Fibroblast of the aortic adventitia (primary cell): ENCODE data around the gene TMED4. TPM values are rescaled to one million over a fixed set of nuclear protein-coding genes. Genes with fewer than 3 reads are reported as not detected.
A peak's percentile ranks its signal among the peaks of the same experiment; 100 is the strongest.
"Not testable (repeated sequence)": the region's sequence is repeated elsewhere in the genome, so short reads cannot be mapped to it uniquely, and the experiment has no call there.

ENCODE experiments used
- DNase-seq: peaks from one replicate; pipeline ENCODE4 v3.0.0-alpha.2; 2010; ENCODE audit warnings: low read depth
- H3K4me3 ChIP-seq: 2 replicates; pipeline ENCODE4 v1.5.1; 2011; ENCODE audit warnings: low read depth, mild to moderate bottlenecking, control low read depth, low read length, moderate library complexity
- CTCF ChIP-seq: IDR thresholded peaks from 2 replicates; pipeline ENCODE4 v1.5.1; 2011; ENCODE audit warnings: mild to moderate bottlenecking, low read length, control low read depth, inconsistent platforms; ENCODE audit not compliant: insufficient read depth
- total RNA-seq: library from RNA; depleted of rRNA; stranded (reverse); fragments of >200 nt; gene quantifications from 2 replicates; pipeline ENCODE4 v1.2.3, GENCODE V29; 2012; ENCODE audit warnings: low replicate concordance

TMED4 gene
- total RNA-seq, 1 donor, result 78.5 TPM

DNA sequence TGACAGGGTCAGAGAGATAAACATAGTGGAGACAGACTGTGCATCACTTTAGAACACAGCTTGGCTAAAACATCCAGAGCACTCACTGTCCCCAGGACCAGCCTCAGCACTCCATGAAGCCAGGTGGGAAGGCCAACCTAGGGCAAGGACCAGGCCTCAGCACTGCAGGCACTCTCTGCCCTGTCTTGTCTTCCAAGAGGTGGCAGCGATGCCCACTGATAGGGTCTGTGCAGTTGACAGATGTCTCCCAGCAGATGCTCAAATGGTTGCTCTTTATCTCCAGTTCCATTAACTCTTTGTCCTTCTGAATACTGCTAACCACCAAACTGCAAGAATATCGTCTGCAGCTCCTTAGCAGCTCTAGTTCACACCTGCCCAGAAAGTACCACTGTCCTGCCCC lies 17.4 kb downstream of the TMED4 start:
- H3K4me3 ChIP-seq, result no peak overlapping the region
- no peak for TF ChIP-seq CTCF
- DNase-seq, result no peak

GRCh38 chr7:44563171-44563679 lies 18.8 kb downstream of the TMED4 start:
- no peak overlapping the region for H3K4me3 ChIP-seq
- no peak for TF ChIP-seq CTCF
- DNase-seq, result no peak

GRCh38 chr7:44562622-44562962 lies 19.4 kb downstream of the TMED4 start:
- H3K4me3 ChIP-seq, DNase-seq: not testable (repeated sequence)

- TF ChIP-seq CTCF, result no peak
- peak; percentile 38 for DNase-seq
- H3K4me3 ChIP-seq, result no peak overlapping the region
Observed at GRCh38 chr7:44561962-44562621, 19.9 kb downstream of the TMED4 start.

DNA sequence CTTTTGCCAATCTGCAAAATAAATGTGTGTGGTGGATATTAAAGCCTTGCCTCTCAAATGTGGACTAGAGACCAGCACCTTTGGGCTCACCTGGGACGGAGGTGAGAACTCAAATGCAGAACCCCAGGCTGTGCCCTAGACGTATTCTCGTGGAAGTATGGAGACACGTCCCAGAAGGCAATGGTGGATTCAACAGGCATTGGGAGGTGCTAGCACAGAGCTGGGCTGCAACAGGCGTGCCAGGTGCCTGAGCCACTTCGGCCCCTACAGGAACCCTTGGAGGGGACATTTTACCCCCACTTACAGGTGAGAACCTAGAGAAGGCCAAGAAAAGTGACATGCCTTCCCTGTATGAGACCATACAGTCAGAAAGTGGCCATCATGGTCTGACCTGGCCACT lies 20.6 kb downstream of the TMED4 start:
- no peak overlapping the region for H3K4me3 ChIP-seq
- no peak for TF ChIP-seq CTCF

GRCh38 chr7:44559485-44559884 lies 22.5 kb downstream of the TMED4 start:
- TF ChIP-seq CTCF, result no peak

More for the DNA sequence above, 20.6 kb downstream of the TMED4 start:
- no peak for DNase-seq

GRCh38 chr7:44557485-44557884 lies 24.5 kb downstream of the TMED4 start:
- no peak for DNase-seq
- H3K4me3 ChIP-seq, result no peak overlapping the region
- no peak for TF ChIP-seq CTCF

More at GRCh38 chr7:44559485-44559884, 22.5 kb downstream of the TMED4 start:
- H3K4me3 ChIP-seq, result no peak overlapping the region
- peak; percentile 52 for DNase-seq
